ENCODE measurements around the gene KHDC4.

KHDC4 gene

GRCh38 chr1:155873860-155874259, 60.4 kb downstream of the KHDC4 start:
- DNase-seq (ENCODE audit: low read depth), result no peak
- H3K4me3 ChIP-seq (ENCODE audit: low read depth, low read length), result no peak overlapping the region

GRCh38 chr1:155872527-155872926, 61.7 kb downstream of the KHDC4 start:
- no peak for TF ChIP-seq CTCF (IDR thresholded peaks at IDR 0.05; ENCODE audit: insufficient read depth, low read depth, low read length, missing control alignments)
- no peak overlapping the region for H3K4me3 ChIP-seq (ENCODE audit: low read depth, low read length)
- DNase-seq (ENCODE audit: low read depth), result no peak

More at GRCh38 chr1:155873860-155874259, 60.4 kb downstream of the KHDC4 start:
- TF ChIP-seq CTCF (IDR thresholded peaks at IDR 0.05; ENCODE audit: insufficient read depth, low read depth, low read length, missing control alignments), result no peak

GRCh38 chr1:155871390-155871789, 62.8 kb downstream of the KHDC4 start:
- no peak for TF ChIP-seq CTCF (IDR thresholded peaks at IDR 0.05; ENCODE audit: insufficient read depth, low read depth, low read length, missing control alignments)
- no peak for DNase-seq (ENCODE audit: low read depth)
- H3K4me3 ChIP-seq (ENCODE audit: low read depth, low read length), result no peak overlapping the region

GRCh38 chr1:155867766-155868165, 66.4 kb downstream of the KHDC4 start:
- TF ChIP-seq CTCF (IDR thresholded peaks at IDR 0.05; ENCODE audit: insufficient read depth, low read depth, low read length, missing control alignments), result no peak
- DNase-seq (ENCODE audit: low read depth), result no peak
- H3K4me3 ChIP-seq (ENCODE audit: low read depth, low read length), result no peak overlapping the region

- H3K4me3 ChIP-seq (ENCODE audit: low read depth, low read length), result no peak overlapping the region
- no peak for TF ChIP-seq CTCF (IDR thresholded peaks at IDR 0.05; ENCODE audit: insufficient read depth, low read depth, low read length, missing control alignments)
- DNase-seq (ENCODE audit: low read depth), result no peak
Observed at GRCh38 chr1:155864393-155864792, 69.8 kb downstream of the KHDC4 start.

All from GM12865 (cell line).